ENCODE results near the gene TMEM238L. TPM values are rescaled to one million over a fixed set of nuclear protein-coding genes. Genes with fewer than 3 reads are reported as not detected.
A peak's percentile ranks its signal among the peaks of the same experiment; 100 is the strongest.

The TMEM238L gene
- total RNA-seq, 3 donors from 2014 or later, result 47.5 to 122 (median 76.5) TPM

DNA sequence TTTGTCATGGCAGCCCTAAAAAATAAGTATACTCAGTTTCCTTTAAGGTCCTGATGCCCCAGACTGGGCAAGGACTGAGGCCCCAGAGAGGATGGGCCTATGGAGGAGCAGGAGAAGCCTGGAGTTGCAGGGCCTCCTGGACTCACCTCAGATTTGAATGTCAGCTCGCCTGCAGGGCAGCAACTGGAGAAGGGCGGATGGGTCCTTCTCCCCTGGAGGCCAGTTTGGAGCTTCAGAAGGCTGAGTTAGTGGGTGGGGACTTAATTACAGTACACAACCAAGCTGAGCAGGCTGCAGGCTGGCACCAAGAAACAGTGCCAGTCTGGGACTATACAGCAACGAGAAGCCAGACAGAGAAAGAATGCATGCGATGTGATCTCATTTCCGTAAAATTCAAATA, 27.8 kb upstream of the TMEM238L start:
- no peak overlapping the region for H3K4me3 ChIP-seq
- TF ChIP-seq, protein P1, sequence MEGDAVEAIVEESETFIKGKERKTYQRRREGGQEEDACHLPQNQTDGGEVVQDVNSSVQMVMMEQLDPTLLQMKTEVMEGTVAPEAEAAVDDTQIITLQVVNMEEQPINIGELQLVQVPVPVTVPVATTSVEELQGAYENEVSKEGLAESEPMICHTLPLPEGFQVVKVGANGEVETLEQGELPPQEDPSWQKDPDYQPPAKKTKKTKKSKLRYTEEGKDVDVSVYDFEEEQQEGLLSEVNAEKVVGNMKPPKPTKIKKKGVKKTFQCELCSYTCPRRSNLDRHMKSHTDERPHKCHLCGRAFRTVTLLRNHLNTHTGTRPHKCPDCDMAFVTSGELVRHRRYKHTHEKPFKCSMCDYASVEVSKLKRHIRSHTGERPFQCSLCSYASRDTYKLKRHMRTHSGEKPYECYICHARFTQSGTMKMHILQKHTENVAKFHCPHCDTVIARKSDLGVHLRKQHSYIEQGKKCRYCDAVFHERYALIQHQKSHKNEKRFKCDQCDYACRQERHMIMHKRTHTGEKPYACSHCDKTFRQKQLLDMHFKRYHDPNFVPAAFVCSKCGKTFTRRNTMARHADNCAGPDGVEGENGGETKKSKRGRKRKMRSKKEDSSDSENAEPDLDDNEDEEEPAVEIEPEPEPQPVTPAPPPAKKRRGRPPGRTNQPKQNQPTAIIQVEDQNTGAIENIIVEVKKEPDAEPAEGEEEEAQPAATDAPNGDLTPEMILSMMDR (IDR thresholded peaks at IDR 0.05), result no peak
- no peak for ATAC-seq

DNA sequence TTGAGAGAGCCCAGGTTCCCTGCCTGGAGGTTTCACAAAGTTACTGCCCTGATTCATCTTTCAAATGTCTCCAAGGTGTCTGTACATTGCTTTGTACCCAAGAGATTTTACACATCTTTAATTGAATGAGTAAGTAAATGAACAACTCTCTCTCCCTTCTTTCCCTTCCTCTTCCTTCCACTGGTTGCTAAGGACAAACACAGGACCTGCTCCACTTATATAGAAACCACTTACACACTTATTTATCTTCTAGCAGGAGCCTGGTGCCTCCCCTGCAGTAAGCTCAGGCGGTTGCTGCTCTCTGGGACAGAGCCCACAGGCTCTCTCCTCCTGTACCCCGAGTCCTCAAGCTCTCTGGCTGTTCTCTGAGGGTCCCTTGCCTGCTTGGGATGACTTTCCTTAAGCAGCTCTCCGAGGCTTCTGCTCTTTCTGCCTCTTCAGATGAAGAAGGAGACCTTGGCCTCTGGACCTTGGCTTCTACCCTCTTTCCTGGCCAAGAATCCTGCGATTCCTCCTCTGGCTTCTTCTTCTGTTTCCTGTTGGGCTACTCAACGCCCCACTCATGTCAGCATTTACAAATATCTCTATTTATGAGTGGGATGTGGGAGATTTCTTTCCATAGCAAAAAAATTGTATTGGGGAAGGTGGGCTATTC, 24.1 kb upstream of the TMEM238L start:
- DNase-seq, result peak in 1 of 3 donors; percentile 39
- TF ChIP-seq, protein P1 (IDR thresholded peaks at IDR 0.05), result no peak
- Histone ChIP-seq H3K9me3 (no peaks in the 10 kb centered on the region), H3K4me3 (no peak overlapping the region), H3K36me3 (ENCODE audit: low read depth) (no peaks in the 10 kb centered on the region), H3K4me1 (ENCODE audit: low read depth) (peaks cover 1% of the 10 kb centered on the region)
- intact Hi-C loops (cut with DNase I, micrococcal nuclease), result no loop called here
- ATAC-seq, result peak; percentile 67

More for the DNA sequence above, 27.8 kb upstream of the TMEM238L start:
- Histone ChIP-seq H3K4me1 (ENCODE audit: low read depth) (peaks cover 3% of the 10 kb centered on the region), H3K9me3 (no peaks in the 10 kb centered on the region), H3K36me3 (ENCODE audit: low read depth) (no peaks in the 10 kb centered on the region)
- intact Hi-C loops (cut with DNase I, micrococcal nuclease), result no loop called here
- no peak for DNase-seq

DNA sequence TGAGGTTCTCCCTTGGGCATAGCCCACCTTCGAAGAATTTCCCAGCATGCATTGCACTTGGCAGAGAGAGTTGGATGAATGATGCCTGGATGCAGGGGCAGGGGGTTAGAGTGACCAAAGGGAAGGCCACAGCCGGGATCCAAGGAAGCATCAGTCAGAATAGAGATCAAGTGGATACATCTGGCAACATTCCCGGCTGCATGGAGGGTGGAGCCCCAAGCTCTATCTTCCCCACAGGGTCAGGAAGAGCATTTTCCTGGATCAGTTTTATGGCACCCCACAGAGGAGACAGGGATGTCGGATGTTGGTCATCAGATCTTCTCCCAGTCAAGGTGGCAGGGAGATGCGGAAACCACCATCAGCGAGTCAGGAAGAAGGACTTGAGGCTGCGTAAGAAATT, 21.0 kb upstream of the TMEM238L start:
- intact Hi-C loops (cut with DNase I, micrococcal nuclease), result no loop called here
- H3K4me3 ChIP-seq, result no peak overlapping the region
- TF ChIP-seq, protein P1 (IDR thresholded peaks at IDR 0.05), result no peak
- no peaks in the 10 kb centered on the region for H3K4me1 ChIP-seq (ENCODE audit: low read depth)
- H3K36me3 ChIP-seq (ENCODE audit: low read depth), result no peaks in the 10 kb centered on the region
- no peaks in the 10 kb centered on the region for H3K9me3 ChIP-seq
- ATAC-seq (peak; percentile 9), DNase-seq (peak in 1 of 3 donors; percentile 61)

DNA sequence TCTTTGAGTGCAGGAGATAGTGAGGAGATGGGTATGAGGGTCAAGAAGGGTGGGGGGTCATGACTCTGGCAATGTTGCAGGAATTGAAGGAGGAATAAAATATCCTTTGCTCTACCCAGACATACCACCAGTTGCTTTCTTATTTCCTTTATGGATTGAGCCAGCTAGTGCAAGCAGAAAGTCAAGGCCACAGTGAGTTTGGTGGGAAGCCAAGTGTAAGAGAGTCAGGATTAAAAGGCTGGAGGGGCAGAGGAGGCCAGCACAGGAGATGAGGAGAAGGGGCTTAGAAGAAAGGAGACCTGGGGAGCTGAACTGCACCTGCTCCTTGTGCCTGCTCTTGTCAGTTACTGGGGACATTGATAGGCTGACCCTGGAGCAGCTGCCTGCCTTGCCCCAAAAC, 17.9 kb upstream of the TMEM238L start:
- Histone ChIP-seq H3K4me1 (ENCODE audit: low read depth) (no peaks in the 10 kb centered on the region), H3K9me3 (no peaks in the 10 kb centered on the region), H3K4me3 (no peak overlapping the region), H3K36me3 (ENCODE audit: low read depth) (no peaks in the 10 kb centered on the region)
- DNase-seq, result no peak
- intact Hi-C loops (cut with DNase I, micrococcal nuclease), result no loop called here
- TF ChIP-seq, protein P1 (IDR thresholded peaks at IDR 0.05), result no peak
- ATAC-seq, result no peak

DNA sequence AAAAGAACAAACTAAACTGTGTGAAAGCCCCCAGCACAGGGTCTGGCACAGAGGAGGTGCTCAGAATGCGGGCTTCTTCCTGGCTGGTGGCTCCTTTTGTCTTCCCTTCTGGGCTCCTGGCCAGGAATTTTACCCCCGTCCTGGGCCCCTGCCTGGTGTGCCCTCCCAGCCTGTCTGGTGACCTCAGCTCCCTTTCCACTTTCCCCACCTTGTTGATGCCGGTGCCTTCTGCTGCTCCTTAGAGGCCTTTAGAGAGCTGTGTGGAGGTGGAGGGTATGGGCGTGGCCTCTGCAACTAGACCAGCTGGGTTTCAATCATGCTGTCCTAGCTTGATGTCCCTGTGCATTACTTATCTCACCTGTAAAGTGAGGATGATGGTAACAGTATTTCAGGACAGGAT, 17.2 kb upstream of the TMEM238L start:
- H3K36me3 ChIP-seq (ENCODE audit: low read depth), result no peaks in the 10 kb centered on the region

More for the DNA sequence above, 17.2 kb upstream of the TMEM238L start:
- H3K9me3 ChIP-seq, result no peaks in the 10 kb centered on the region
- DNase-seq (no peak), ATAC-seq (peak; percentile 74)
- no peaks in the 10 kb centered on the region for H3K4me1 ChIP-seq (ENCODE audit: low read depth)
- H3K4me3 ChIP-seq, result no peak overlapping the region
- intact Hi-C loops (cut with DNase I, micrococcal nuclease), result no loop called here
- TF ChIP-seq, protein P1 (IDR thresholded peaks at IDR 0.05), result no peak
